SH-SY5Y (cell line): Measurements from ENCODE around the gene CFAP92.

Source experiments
- GATA2 ChIP-seq: IDR thresholded peaks from 2 replicates; pipeline ENCODE4 v1.6.1; 2011; ENCODE audit warnings: mild to moderate bottlenecking, low read depth, low read length
- GATA3 ChIP-seq: IDR thresholded peaks from 2 replicates; pipeline ENCODE4 v1.6.1; 2011; ENCODE audit warnings: low read depth, mild to moderate bottlenecking, low read length, moderate library complexity

DNA sequence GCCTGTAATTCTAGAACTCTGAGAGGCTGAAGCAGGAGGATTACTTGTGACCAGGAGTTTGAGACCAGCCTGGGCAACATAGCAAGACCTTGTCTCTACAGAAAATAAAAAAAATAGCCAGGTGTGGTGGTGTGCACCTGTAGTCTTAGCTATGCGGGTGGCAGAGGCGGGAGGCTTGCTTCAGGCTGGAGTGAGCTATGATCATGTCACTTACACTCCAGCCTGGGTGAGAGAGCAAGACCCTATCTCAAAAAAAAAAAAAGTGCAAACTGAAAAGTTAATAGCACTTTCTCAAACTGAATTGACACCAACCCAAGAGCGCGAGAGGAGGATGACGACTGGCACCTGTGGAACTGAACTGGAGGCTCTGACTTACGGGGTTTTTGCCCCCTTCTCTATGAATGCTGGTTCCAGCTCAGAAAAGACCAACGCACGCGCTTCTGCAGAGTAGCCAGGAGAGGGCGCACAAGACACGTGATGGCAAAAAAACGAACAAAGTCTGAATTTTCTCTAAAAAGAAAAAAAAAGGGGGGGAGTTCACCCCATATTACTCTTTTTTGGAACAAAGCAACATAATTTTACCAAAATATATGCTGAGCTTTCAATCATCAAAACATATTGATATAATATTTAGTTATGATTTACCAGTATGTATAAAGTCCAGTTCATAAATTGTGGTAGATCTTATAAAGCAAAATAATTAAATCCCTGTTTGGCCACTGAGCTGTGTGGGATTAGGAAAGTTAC, 23.7 kb downstream of the CFAP92 start:
- TF ChIP-seq GATA2 (no peak), GATA3 (no peak)
